Measurements from ENCODE around the gene KIF14.

Gene KIF14

GRCh38 chr1:200620273-200621131, at the start of gene KIF14:
TSS of gene KIF14 (minus strand) at chr1:200620751. CDS start at chr1:200618723, 2,028 bp downstream.
- DNase-seq, result peak; percentile 93

- DNase-seq, result peak; percentile 95
Measured at GRCh38 chr1:200669314-200670241, 49.0 kb upstream of the KIF14 start, which contains the start of gene DDX59. TSS of gene DDX59 (minus strand) at chr1:200669907. CDS start at chr1:200666740, 3,167 bp downstream.

GRCh38 chr1:200668514-200669313, 48.2 kb upstream of the KIF14 start:
- DNase-seq, result no peak

GRCh38 chr1:200666309-200666708, 45.8 kb upstream of the KIF14 start:
- DNase-seq, result no peak

GRCh38 chr1:200665861-200666260, 45.3 kb upstream of the KIF14 start:
- no peak for DNase-seq

GRCh38 chr1:200660719-200661118, 40.2 kb upstream of the KIF14 start:
- DNase-seq, result no peak

GRCh38 chr1:200659269-200659668, 38.7 kb upstream of the KIF14 start:
- no peak for DNase-seq

- DNase-seq, result no peak
Measured at GRCh38 chr1:200658037-200658818, 37.7 kb upstream of the KIF14 start.

GRCh38 chr1:200654660-200655059, 34.1 kb upstream of the KIF14 start:
- DNase-seq, result no peak

- DNase-seq, result no peak
Measured at GRCh38 chr1:200653022-200653462, 32.5 kb upstream of the KIF14 start.

GRCh38 chr1:200652378-200652777, 31.8 kb upstream of the KIF14 start:
- no peak for DNase-seq

GRCh38 chr1:200646515-200646914, 26.0 kb upstream of the KIF14 start:
- no peak for DNase-seq

- DNase-seq, result no peak
Measured at GRCh38 chr1:200644021-200644420, 23.5 kb upstream of the KIF14 start.

- no peak for DNase-seq
Measured at GRCh38 chr1:200642481-200642880, 21.9 kb upstream of the KIF14 start.

GRCh38 chr1:200640963-200641401, 20.4 kb upstream of the KIF14 start:
- no peak for DNase-seq

- no peak for DNase-seq
Measured at GRCh38 chr1:200640373-200640962, 19.9 kb upstream of the KIF14 start.

- no peak for DNase-seq
Measured at GRCh38 chr1:200638073-200638472, 17.5 kb upstream of the KIF14 start.

GRCh38 chr1:200636681-200637080, 16.1 kb upstream of the KIF14 start:
- no peak for DNase-seq

- DNase-seq, result no peak
Measured at GRCh38 chr1:200634261-200635122, 13.9 kb upstream of the KIF14 start.

GRCh38 chr1:200631375-200631774, 10.8 kb upstream of the KIF14 start:
- no peak for DNase-seq
